MM.1S (cell line): ENCODE data around the gene EPHA6.

Source experiments
- DNase-seq: peaks from one replicate; pipeline ENCODE4 v3.0.0-alpha.2; 2015
- H2AFZ ChIP-seq: fragments of 300-600 bp; sonication (generic); 2 replicates; pipeline ENCODE4 v1.6.0; 2016; ENCODE audit warnings: antibody characterized with exemption, low read length
- H3F3A ChIP-seq: fragments of 300-600 bp; sonication (generic); 2 replicates; pipeline ENCODE4 v1.6.1; 2016; ENCODE audit warnings: mild to moderate bottlenecking, antibody characterized with exemption, low read length, moderate library complexity, mixed read lengths; ENCODE audit not compliant: insufficient read depth
- H3K27ac ChIP-seq: fragments of 300-600 bp; sonication (generic); 2 replicates; pipeline ENCODE4 v1.5.1; 2016; ENCODE audit warnings: mild to moderate bottlenecking, low read length
- H3K27me3 ChIP-seq: fragments of 300-600 bp; sonication (generic); replicated peaks from 2 replicates; pipeline ENCODE4 v1.6.0; 2016; ENCODE audit warnings: low read length; ENCODE audit not compliant: insufficient read depth
- H3K36me3 ChIP-seq: fragments of 300-600 bp; sonication (generic); replicated peaks from 2 replicates; pipeline ENCODE4 v1.6.1; 2016; ENCODE audit warnings: mild to moderate bottlenecking, low read length, mixed read lengths; ENCODE audit not compliant: insufficient read depth
- H3K4me1 ChIP-seq: fragments of 300-600 bp; sonication (generic); 2 replicates; pipeline ENCODE4 v1.6.1; 2016; ENCODE audit warnings: low read length, mixed read lengths
- H3K4me2 ChIP-seq: fragments of 300-600 bp; sonication (generic); 2 replicates; pipeline ENCODE4 v1.6.0; 2016; ENCODE audit warnings: low read depth, low read length
- H3K4me3 ChIP-seq: fragments of 300-600 bp; sonication (generic); 2 replicates; pipeline ENCODE4 v1.5.1; 2016; ENCODE audit warnings: low read length, mixed read lengths
- H3K79me2 ChIP-seq: fragments of 300-600 bp; sonication (generic); 2 replicates; pipeline ENCODE4 v1.6.1; 2016; ENCODE audit warnings: mixed run types, low read length, mixed read lengths
- H3K9ac ChIP-seq: fragments of 300-600 bp; sonication (generic); 2 replicates; pipeline ENCODE4 v1.6.1; 2016; ENCODE audit warnings: low read length, mixed read lengths
- H3K9me2 ChIP-seq: fragments of 300-600 bp; sonication (generic); replicated peaks from 2 replicates; pipeline ENCODE4 v1.6.1; 2016; ENCODE audit warnings: mild to moderate bottlenecking, low read length, mixed read lengths; ENCODE audit not compliant: insufficient read depth
- H3K9me3 ChIP-seq: fragments of 300-600 bp; sonication (generic); replicated peaks from 2 replicates; pipeline ENCODE4 v1.6.1; 2016; ENCODE audit warnings: mild to moderate bottlenecking, low read length, mixed read lengths; ENCODE audit not compliant: insufficient read depth
- H4K20me1 ChIP-seq: fragments of 300-600 bp; sonication (generic); 2 replicates; pipeline ENCODE4 v1.6.1; 2016; ENCODE audit warnings: mild to moderate bottlenecking, low read length, moderate library complexity, mixed read lengths; ENCODE audit not compliant: insufficient read depth
- EZH2 ChIP-seq: fragments of 300-600 bp; sonication (generic); optimal IDR thresholded peaks from 2 replicates; pipeline ENCODE3; 2017; ENCODE audit warnings: low read depth, mild to moderate bottlenecking, antibody characterized with exemption, low read length, mixed read lengths
- EZH2phosphoT487 ChIP-seq: fragments of 300-600 bp; sonication (generic); IDR thresholded peaks from 2 replicates; pipeline ENCODE4 v1.6.1; 2018; ENCODE audit warnings: antibody characterized with exemption, low read length
- TF ChIP-seq, protein P1 (sequence below): fragments of 300-600 bp; sonication (generic); IDR thresholded peaks from 2 replicates; pipeline ENCODE4 v1.5.1; 2016; ENCODE audit warnings: antibody characterized with exemption, low read length, mixed read lengths

EPHA6 gene

DNA sequence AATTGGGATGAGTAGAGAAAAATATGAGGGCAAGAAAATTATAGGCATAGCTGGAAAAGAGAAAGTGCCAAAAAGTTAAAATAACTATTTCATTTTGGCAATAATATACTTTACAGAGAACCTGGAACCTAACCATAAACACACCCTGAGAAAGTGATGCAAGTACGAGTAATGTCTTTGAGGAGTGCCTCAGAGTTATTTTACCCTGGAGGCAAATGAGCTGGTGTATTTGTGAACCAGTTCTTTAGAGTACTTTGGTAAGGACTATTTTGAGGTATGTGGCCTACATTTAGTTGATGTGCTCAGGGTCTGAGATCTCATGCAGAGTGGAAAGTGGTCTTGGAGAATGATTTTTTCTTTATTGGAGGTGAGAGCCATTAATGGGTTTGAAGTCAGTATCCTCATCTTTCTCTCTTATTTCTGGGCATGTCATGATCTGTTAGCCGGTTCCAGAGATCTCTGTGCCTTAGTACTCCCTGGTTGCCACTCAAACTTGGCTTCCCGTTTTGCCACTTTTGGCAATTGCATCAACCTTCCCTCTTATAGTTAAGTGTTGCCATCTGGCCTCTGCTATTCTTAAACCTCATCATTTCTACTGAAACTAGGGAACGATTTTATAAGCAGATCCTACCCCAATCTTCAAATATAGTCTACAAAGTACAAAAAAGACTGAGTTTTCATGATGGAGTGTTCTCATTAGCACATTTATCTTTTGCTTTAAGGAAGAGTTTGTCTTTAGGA lies 145.7 kb downstream of the EPHA6 start:
- Histone ChIP-seq H3K27ac (no peak overlapping the region), H3K4me2 (no peak overlapping the region), H3K4me1 (no peaks in the 10 kb centered on the region), H3F3A (no peaks in the 10 kb centered on the region), H4K20me1 (no peaks in the 10 kb centered on the region), H3K9me2 (no peaks in the 10 kb centered on the region), H3K27me3 (no peaks in the 10 kb centered on the region), H3K9me3 (no peaks in the 10 kb centered on the region), H3K4me3 (no peak overlapping the region), H2AFZ (no peak overlapping the region), H3K9ac (no peak overlapping the region), H3K36me3 (no peaks in the 10 kb centered on the region), H3K79me2 (no peaks in the 10 kb centered on the region)
- TF ChIP-seq, protein P1, sequence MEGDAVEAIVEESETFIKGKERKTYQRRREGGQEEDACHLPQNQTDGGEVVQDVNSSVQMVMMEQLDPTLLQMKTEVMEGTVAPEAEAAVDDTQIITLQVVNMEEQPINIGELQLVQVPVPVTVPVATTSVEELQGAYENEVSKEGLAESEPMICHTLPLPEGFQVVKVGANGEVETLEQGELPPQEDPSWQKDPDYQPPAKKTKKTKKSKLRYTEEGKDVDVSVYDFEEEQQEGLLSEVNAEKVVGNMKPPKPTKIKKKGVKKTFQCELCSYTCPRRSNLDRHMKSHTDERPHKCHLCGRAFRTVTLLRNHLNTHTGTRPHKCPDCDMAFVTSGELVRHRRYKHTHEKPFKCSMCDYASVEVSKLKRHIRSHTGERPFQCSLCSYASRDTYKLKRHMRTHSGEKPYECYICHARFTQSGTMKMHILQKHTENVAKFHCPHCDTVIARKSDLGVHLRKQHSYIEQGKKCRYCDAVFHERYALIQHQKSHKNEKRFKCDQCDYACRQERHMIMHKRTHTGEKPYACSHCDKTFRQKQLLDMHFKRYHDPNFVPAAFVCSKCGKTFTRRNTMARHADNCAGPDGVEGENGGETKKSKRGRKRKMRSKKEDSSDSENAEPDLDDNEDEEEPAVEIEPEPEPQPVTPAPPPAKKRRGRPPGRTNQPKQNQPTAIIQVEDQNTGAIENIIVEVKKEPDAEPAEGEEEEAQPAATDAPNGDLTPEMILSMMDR, result no peak
- no peak for TF ChIP-seq EZH2
- TF ChIP-seq EZH2phosphoT487, result no peak
- DNase-seq, result no peak

DNA sequence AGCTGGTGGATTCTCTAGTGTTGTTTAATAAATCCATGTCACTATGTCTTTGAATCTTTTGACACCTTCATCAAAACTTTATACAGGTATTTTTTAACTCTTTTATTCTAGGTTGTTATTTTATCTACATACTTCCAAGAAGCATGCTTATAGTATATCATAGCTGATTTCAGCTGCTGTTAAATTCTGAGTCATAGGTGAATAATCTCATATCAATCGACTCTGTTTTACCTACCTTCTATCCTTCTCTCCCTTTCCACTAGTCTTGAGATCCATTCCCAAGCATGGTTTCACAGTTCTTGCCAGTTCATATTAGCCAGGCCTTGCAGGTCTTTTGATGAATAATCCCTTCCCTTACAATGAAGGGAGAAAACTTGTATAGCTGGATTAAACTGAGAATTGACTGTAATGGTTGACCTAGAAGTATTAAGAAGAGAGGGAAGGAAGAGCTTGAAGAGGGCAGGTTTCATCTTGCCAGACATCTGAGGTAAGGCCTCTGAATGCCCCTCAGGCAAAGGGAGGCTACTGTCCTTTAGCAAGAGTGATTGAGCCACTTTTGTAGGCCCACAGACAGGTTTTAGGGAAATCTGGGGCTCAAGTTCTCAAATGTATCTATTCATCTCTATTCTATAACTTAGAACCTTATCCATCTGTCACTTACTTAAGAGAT lies 146.4 kb downstream of the EPHA6 start:
- Histone ChIP-seq H3K4me1 (no peaks in the 10 kb centered on the region), H3K4me3 (no peak overlapping the region), H3K36me3 (no peaks in the 10 kb centered on the region), H3K4me2 (no peak overlapping the region), H3K9ac (no peak overlapping the region), H4K20me1 (no peaks in the 10 kb centered on the region), H3K27ac (no peak overlapping the region), H3K9me3 (no peaks in the 10 kb centered on the region), H3K79me2 (no peaks in the 10 kb centered on the region), H3K27me3 (no peaks in the 10 kb centered on the region), H3K9me2 (no peaks in the 10 kb centered on the region), H2AFZ (no peak overlapping the region), H3F3A (no peaks in the 10 kb centered on the region)
- no peak for DNase-seq
- TF ChIP-seq EZH2, result no peak
- TF ChIP-seq, protein P1, result no peak
- no peak for TF ChIP-seq EZH2phosphoT487

DNA sequence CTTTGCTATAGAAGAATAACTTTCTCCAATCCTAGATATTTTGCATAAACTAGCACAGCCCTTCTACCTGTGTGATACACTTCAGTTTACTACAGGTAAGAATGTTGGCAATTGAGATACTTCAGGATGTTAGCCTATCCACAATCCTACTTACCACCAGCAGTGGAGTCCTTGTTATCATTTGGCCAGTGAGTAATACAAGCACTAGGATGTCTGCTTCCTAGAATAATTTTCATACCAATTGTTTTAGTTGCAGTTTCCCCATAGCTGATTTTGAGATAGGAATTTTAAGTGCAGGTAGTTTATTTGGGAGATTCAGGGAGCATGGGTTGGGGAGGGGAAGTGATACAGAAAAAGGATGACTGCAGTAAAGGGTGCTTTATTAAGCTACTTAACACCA lies 147.2 kb downstream of the EPHA6 start:
- Histone ChIP-seq H3K4me3 (no peak overlapping the region), H3K9me3 (no peaks in the 10 kb centered on the region), H4K20me1 (no peaks in the 10 kb centered on the region), H3K4me2 (no peak overlapping the region), H3K36me3 (no peaks in the 10 kb centered on the region), H3K79me2 (no peaks in the 10 kb centered on the region), H2AFZ (no peak overlapping the region), H3K9me2 (no peaks in the 10 kb centered on the region), H3F3A (no peaks in the 10 kb centered on the region), H3K27me3 (no peaks in the 10 kb centered on the region), H3K4me1 (no peaks in the 10 kb centered on the region), H3K27ac (no peak overlapping the region), H3K9ac (no peak overlapping the region)
- no peak for DNase-seq
- TF ChIP-seq EZH2phosphoT487 (no peak), EZH2 (no peak)
- TF ChIP-seq, protein P1, result no peak
